Subcutaneous adipose tissue (tissue), 4 donors: ENCODE results near the gene LMNA. TPM values are rescaled to one million over a fixed set of nuclear protein-coding genes. Genes with fewer than 3 reads are reported as not detected.

ENCODE experiments used
- CTCF ChIP-seq: fragments of 450-650 bp; IDR thresholded peaks from one replicate; pipeline ENCODE4 v1.5.1; 2016; ENCODE audit warnings: low read depth, mild to moderate bottlenecking, control low read depth, antibody characterized with exemption, moderate library complexity
- total RNA-seq, 4 donors: library from RNA; depleted of rRNA; stranded (reverse); fragments of >200 nt; gene quantifications; one replicate each; pipeline ENCODE4 v1.1.0, GENCODE V29; 2016

LMNA gene
- total RNA-seq, 4 donors from 2014 or later, result 210 to 349 (median 281) TPM

- TF ChIP-seq CTCF, result no peak
These were observed 41.3 kb upstream of the LMNA start for GRCh38 chr1:156073110-156073687.

- TF ChIP-seq CTCF, result no peak
These were observed 40.8 kb upstream of the LMNA start for GRCh38 chr1:156073740-156074139.

DNA sequence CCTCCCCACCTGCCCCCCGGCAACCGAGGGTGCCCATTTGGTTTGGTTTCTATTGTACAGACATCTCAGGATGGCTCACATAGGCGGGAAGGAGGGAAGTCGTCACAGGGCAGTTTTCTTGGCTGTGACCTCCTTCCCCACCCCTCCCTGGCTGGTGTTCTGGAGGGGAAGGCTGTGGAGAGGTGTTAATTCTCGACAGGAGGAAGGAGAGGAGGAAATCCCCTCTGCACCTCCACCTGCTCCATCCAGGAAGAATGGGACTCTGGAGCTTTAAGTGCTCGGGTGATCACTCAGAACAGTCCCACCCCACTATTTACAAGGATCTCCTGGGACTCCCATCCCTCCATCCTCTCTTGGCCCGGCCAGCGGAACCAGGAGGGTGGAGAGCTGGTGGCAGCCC lies 39.9 kb upstream of the LMNA start:
- TF ChIP-seq CTCF, result no peak

DNA sequence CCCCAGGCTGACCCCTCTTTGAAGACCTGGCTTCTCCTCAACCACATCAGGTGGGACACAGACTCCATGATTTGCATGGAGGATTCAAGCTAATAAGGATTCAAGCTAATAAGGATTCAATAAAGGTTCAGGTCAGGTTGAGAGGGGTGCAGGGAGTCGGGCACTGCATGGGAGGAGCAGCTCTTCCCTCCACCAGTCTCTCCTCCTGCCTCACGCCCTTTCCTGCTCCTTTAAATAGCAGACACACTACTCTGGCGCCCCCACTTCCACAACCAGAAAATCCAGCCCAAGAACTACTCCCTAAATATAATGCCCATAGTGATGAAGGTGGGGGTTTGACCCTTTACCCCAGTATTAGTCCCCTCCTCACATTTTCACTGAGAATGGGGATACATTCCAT lies 39.3 kb upstream of the LMNA start:
- TF ChIP-seq CTCF, result no peak

GRCh38 chr1:156075775-156076204 lies 38.7 kb upstream of the LMNA start:
- no peak for TF ChIP-seq CTCF

DNA sequence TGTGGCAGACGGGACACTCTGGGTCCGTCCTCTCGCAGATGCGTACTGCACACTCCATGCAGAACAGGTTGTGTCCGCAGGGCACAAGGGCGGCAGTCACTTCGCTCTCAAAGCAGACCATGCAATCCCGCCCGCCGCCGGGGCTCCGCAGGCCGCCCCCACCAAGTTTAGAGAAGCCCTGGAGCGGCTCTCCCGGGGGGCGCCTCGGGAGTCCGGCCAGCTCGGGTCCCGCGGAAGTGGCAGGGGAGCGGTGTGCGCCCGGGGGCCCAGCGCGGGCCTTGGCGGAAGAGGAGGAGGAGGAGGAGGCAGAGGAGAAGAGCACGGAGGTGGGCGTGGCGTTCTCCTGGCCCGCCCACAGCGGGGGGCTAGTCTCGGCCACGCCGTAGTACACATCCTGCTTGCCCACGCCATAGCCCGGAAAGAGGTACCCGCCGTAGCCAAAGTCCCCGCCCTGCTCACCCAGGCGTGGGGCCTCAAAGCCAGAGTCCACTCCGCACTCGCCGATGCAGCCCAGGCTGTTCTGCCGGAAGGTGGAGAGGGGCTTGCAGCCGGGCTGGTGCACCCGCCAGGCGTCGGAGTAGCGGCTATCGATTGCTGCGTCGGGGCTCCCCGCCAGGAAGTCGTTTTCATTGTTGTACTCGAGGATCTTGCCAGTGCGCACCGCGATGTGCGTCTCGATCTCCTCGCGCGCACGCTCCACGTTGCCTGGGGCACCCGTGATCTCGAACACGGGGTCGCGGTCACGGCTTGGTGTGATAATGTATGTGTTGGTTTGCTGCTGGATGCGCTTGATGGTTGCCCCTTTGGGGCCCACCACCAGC lies 37.7 kb upstream of the LMNA start:
- TF ChIP-seq CTCF, result no peak

- no peak for TF ChIP-seq CTCF
These were observed 37.1 kb upstream of the LMNA start for GRCh38 chr1:156077430-156077760.
